Esophagus squamous epithelium (tissue), 5 donors: ENCODE data around the gene KCNMA1. TPM values are rescaled to one million over a fixed set of nuclear protein-coding genes. Genes with fewer than 3 reads are reported as not detected.
"Not testable (repeated sequence)": the region's sequence is repeated elsewhere in the genome, so short reads cannot be mapped to it uniquely, and the experiment has no call there.

Experiments used
- DNase-seq: peaks from one replicate; lab custom pipeline; 2025; lab: John Stamatoyannopoulos, UW
- H3K27ac ChIP-seq, 4 donors: fragments of 200-600 bp; sonication (generic); one replicate each; pipeline ENCODE4 v1.5.1; 2016 to 2019; ENCODE audit warnings: mild to moderate bottlenecking in 1 of 4
- H3K27me3 ChIP-seq, 4 donors: fragments of 200-600 bp; sonication (generic); 1 replicate in 3 of 4; 2 replicates in 1 of 4; pipeline versions ENCODE4 v1.5.1 to v1.6.0; 2017 to 2021; ENCODE audit warnings: antibody characterized with exemption in 1 of 4
- H3K36me3 ChIP-seq, 3 donors: fragments of 200-600 bp; sonication (generic); one replicate each; pipeline ENCODE4 v1.5.1; 2016 to 2019
- H3K4me1 ChIP-seq, 3 donors: fragments of 200-600 bp; sonication (generic); one replicate each; pipeline ENCODE4 v1.5.1; 2017 to 2019
- H3K4me3 ChIP-seq, 4 donors: fragments of 200-600 bp; sonication (generic); 1 replicate in 3 of 4; 2 replicates in 1 of 4; pipeline ENCODE4 v1.5.1; 2016 to 2019; ENCODE audit warnings: mild to moderate bottlenecking in 2 of 4, moderate library complexity in 1 of 4
- H3K9me3 ChIP-seq, 3 donors: fragments of 200-600 bp; sonication (generic); one replicate each; pipeline ENCODE4 v1.5.1; 2016 to 2019
- POLR2A ChIP-seq, 4 donors: fragments of 450-650 bp; IDR thresholded peaks; one replicate each; pipeline ENCODE4 v1.6.1; 2017; ENCODE audit warnings: antibody characterized with exemption in 4 of 4, mild to moderate bottlenecking in 4 of 4, moderate library complexity in 3 of 4
- WGBS, 2 donors: methylation state at CpG; one replicate each; pipeline ENCODE4 v1.1.5; 2018; 5-methylcytosine and 5-hydroxymethylcytosine counted together
- intact Hi-C: fragments of 100-400 bp; cut with DNase I; formaldehyde crosslinking; loops from one replicate; pipeline ENCODE4 v1.15.0; 2022
- total RNA-seq, 4 donors: library from RNA; depleted of rRNA; stranded (reverse); fragments of >200 nt; gene quantifications; one replicate each; pipeline ENCODE4 v1.1.0, GENCODE V29; 2016
- TF ChIP-seq, protein P1 (sequence below), 6 experiments: fragments of 450-650 bp in 4 of 6; fragments of 200-600 bp in 2 of 6; sonication (generic) in 2 of 6; IDR thresholded peaks; one replicate each; pipeline ENCODE4 v1.5.1; 2016 to 2019; ENCODE audit warnings: antibody characterized with exemption in 6 of 6, mild to moderate bottlenecking in 4 of 6, moderate library complexity in 4 of 6
- donor health status: DM: yes; HTN: yes; CAD: no.

Gene KCNMA1
- total RNA-seq, 4 donors from 2014 or later = 7.5 to 74.2 (median 18.0) TPM

DNA sequence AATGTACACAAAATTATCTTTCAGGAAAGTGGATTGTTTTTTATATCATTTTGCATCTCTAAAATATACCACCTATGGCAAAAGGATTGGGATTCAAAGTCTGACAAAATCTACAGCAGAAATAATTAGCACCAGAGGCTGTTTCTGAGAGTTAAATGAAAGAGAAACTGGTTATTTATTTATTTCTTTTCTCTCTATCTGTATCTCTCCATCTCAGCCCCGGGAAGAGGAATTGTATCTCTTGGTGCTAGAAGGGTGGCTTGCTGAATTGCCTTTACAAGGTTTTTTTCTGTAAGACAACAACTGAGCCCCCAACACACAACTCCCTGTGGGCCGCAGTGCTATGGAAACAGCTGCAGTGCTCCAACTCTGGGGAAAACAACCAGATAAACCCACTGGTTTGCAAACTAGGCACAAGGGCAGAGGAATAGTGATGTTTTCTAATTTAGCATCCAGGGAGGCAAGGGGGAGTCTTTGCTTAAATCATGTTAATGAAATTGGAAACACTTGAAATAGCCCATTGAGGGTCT, 249.0 kb downstream of the KCNMA1 start:
- WGBS, 2 donors = 35 to 72% methylated on average over 2 of the region's 2 CpGs
- no peak overlapping the region for H3K4me3 ChIP-seq
- H3K9me3 ChIP-seq = no peaks in the 10 kb centered on the region
- TF ChIP-seq, protein P1, sequence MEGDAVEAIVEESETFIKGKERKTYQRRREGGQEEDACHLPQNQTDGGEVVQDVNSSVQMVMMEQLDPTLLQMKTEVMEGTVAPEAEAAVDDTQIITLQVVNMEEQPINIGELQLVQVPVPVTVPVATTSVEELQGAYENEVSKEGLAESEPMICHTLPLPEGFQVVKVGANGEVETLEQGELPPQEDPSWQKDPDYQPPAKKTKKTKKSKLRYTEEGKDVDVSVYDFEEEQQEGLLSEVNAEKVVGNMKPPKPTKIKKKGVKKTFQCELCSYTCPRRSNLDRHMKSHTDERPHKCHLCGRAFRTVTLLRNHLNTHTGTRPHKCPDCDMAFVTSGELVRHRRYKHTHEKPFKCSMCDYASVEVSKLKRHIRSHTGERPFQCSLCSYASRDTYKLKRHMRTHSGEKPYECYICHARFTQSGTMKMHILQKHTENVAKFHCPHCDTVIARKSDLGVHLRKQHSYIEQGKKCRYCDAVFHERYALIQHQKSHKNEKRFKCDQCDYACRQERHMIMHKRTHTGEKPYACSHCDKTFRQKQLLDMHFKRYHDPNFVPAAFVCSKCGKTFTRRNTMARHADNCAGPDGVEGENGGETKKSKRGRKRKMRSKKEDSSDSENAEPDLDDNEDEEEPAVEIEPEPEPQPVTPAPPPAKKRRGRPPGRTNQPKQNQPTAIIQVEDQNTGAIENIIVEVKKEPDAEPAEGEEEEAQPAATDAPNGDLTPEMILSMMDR (IDR thresholded peaks at IDR 0.05) = no peak
- TF ChIP-seq POLR2A (IDR thresholded peaks at IDR 0.05) = no peak
- H3K27ac ChIP-seq = no peak overlapping the region
- peaks cover 0 to 30% (median 0%) of the 10 kb centered on the region in 4 donors for H3K27me3 ChIP-seq
- H3K4me1 ChIP-seq = peaks cover 19 to 55% (median 30%) of the 10 kb centered on the region in 3 donors
- no peaks in the 10 kb centered on the region for H3K36me3 ChIP-seq
- no peak for DNase-seq
- intact Hi-C loops = loop anchor here (5.0 to 10.0 kb wide), 2 partner anchors 214 to 249 kb away; partner anchors contain the start of gene KCNMA1

DNA sequence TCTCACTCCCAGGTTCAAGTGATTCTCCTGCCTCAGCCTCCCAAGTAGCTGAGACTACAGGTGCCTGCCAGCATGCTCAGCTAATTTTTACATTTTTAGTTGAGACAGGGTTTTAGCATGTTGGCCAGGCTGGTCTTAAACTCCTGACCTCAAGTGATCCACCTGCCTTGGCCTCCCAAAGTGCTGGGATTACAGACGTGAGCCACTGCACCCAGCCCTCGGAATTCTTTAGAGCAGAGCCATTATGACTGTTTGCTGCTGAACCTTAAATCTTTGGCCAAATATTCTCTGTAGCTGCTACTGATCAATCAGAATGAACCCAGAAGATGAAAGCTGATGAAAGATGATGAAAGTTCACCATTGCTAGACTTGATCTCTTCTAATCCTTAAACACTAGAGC, 249.9 kb downstream of the KCNMA1 start:
- not testable (repeated sequence) for DNase-seq, H3K9me3 ChIP-seq, H3K4me3 ChIP-seq, H3K36me3 ChIP-seq, H3K27ac ChIP-seq
- H3K4me1 ChIP-seq = peaks cover 16 to 45% (median 20%) of the 10 kb centered on the region in 3 donors
- intact Hi-C loops = loop anchor here (5.0 to 10.0 kb wide), 2 partner anchors 213 to 250 kb away; partner anchors contain the start of gene KCNMA1
- H3K27me3 ChIP-seq = peaks cover 0 to 30% (median 0%) of the 10 kb centered on the region in 4 donors
- 89% methylated on average over 2 of the region's 2 CpGs; no CpG with 5 or more reads in 1 of the 2 donors for WGBS, 2 donors

DNA sequence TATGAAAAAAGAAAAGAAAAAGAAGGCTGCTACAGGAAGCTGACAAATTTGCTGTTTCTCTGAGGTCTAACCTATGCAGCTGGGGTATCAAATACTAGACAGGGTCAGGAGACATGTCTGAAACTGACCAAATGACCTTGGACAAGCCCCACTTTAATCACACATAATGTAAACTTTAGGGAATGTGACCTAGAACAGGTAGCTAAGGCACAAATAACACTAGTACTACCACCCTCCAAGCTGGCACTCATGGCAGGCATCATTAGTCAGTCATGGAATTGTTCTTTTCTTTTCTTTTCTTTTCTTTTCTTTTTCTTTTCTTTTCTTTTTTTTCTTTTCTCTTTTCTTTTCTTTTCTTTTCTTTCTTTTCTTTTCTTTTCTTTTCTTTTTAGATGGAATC, 250.4 kb downstream of the KCNMA1 start:
- H3K27ac ChIP-seq = no peak overlapping the region

DNA sequence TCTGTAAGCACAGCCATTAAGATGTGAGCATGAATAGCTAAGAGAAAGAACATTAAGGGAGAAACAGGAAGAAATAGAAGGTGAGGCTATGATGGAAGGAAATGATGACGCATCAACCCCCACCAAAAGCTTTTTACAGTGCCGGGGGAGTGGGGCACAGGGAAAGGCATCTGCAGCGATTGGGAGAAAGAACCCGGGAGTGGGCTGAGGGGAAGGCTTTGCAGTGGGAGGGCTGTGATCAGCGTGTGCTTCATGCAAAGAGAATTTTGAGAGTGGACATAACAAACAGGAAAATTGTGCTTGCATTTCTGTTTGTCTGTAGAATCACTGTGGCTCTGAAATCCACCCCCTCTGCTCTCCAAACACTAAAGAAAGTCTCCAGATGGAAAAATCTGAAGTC, 250.8 kb downstream of the KCNMA1 start:
- TF ChIP-seq POLR2A (IDR thresholded peaks at IDR 0.05) = no peak
- TF ChIP-seq, protein P1 (IDR thresholded peaks at IDR 0.05) = no peak
- WGBS, 2 donors = 11 to 16% methylated on average over 5 of the region's 5 CpGs
- no peak for DNase-seq
- intact Hi-C loops = loop anchor here (5.0 to 10.0 kb wide), 2 partner anchors 212 to 250 kb away; partner anchors contain the start of gene KCNMA1
- H3K9me3 ChIP-seq = no peaks in the 10 kb centered on the region
- peaks cover 10 to 37% (median 15%) of the 10 kb centered on the region in 3 donors for H3K4me1 ChIP-seq
- peaks cover 0 to 30% (median 0%) of the 10 kb centered on the region in 4 donors for H3K27me3 ChIP-seq
- no peaks in the 10 kb centered on the region for H3K36me3 ChIP-seq
- H3K4me3 ChIP-seq = no peak overlapping the region
- H3K27ac ChIP-seq = no peak overlapping the region

More for the DNA sequence above, 250.4 kb downstream of the KCNMA1 start:
- Histone ChIP-seq H3K27me3 (peaks cover 0 to 30% (median 0%) of the 10 kb centered on the region in 4 donors), H3K36me3 (no peaks in the 10 kb centered on the region), H3K4me1 (peaks cover 12 to 41% (median 16%) of the 10 kb centered on the region in 3 donors), H3K9me3 (no peaks in the 10 kb centered on the region), H3K4me3 (no peak overlapping the region)
- DNase-seq = no peak
- TF ChIP-seq, protein P1 (IDR thresholded peaks at IDR 0.05) = no peak
- no peak for TF ChIP-seq POLR2A (IDR thresholded peaks at IDR 0.05)
- intact Hi-C loops = loop anchor here (5.0 to 10.0 kb wide), 2 partner anchors 212 to 250 kb away; partner anchors contain the start of gene KCNMA1

DNA sequence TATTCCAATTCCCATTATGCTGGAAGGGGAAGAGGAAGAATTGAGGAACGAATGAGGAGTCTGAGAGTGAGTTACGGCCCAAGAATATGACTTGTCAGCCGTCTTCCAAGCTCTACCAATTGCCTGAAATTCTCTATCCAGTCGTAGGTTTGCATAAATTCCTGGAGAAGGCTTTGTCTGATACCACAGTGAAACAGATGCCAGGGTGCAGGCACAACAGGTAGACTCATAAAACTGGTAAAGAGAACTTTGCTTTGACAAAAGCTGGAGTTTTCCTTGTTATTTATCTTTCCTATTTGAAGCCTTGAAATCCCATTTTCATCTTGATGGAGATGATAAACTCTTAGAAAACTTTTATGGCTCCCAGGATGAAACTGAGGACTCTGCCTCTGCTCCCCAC, 251.2 kb downstream of the KCNMA1 start:
- Histone ChIP-seq H3K27me3 (peaks cover 0 to 30% (median 0%) of the 10 kb centered on the region in 4 donors), H3K36me3 (no peaks in the 10 kb centered on the region), H3K4me1 (peaks cover 5 to 32% (median 10%) of the 10 kb centered on the region in 3 donors), H3K27ac (no peak overlapping the region), H3K4me3 (no peak overlapping the region), H3K9me3 (no peaks in the 10 kb centered on the region)
- no peak for DNase-seq
- WGBS, 2 donors = 63 to 68% methylated on average over 4 of the region's 4 CpGs
- intact Hi-C loops = loop anchor here (5.0 to 10.0 kb wide), 2 partner anchors 212 to 251 kb away; partner anchors contain the start of gene KCNMA1
- no peak for TF ChIP-seq POLR2A (IDR thresholded peaks at IDR 0.05)
- TF ChIP-seq, protein P1 (IDR thresholded peaks at IDR 0.05) = no peak
